ENCODE results near the gene INSR. TPM values are rescaled to one million over a fixed set of nuclear protein-coding genes. Genes with fewer than 3 reads are reported as not detected.
"Not testable (repeated sequence)": the region's sequence is repeated elsewhere in the genome, so short reads cannot be mapped to it uniquely, and the experiment has no call there.

The INSR gene
- total RNA-seq, 1 donor from 2014 or later = 71.9 TPM

DNA sequence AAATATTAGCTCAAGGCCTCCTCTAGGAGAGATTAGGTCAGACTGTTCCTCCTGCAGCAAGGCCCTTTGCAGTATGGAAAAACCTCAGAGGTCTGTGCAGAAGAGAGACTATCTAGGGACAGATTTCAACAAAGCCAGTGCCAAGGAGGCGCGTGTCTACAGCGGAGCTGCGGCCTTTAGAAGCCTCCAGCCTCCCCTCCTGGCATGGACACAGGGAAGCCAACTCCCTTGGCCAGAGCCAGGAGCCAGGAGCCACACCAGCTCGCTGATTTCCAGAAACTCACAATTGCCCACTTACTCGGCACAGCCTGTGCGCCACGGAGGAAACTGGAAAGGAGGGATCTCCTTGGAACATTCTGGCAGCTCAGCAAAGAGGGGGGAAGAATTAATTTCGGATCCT lies 63.4 kb downstream of the INSR start:
- peak; percentile 78 for DNase-seq
- peak; percentile 90 for ATAC-seq (ENCODE audit: poor library complexity)
- intact Hi-C loops (cut with DNase I) = no loop called here

DNA sequence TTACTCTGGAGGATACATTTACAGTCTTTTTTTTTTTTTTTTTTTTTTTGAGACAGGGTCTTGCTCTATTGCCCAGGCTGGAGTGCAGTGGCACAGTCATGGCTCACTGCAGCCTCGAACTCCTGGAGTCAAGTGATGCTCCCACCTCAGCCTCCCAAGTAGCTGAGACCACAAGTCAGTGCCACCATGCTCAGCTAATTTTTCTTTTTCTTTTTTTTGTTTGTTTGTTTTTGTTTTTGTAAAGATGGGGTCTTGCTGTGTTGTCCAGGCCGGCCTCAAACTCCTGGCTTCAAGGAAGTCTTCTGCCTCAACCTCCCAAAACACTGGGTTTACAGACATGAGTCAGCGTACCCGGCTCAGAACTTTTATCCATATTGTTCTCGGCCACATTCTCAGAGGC lies 64.5 kb downstream of the INSR start:
- intact Hi-C loops (cut with DNase I) = no loop called here
- DNase-seq (no peak), ATAC-seq (ENCODE audit: poor library complexity) (no peak)

DNA sequence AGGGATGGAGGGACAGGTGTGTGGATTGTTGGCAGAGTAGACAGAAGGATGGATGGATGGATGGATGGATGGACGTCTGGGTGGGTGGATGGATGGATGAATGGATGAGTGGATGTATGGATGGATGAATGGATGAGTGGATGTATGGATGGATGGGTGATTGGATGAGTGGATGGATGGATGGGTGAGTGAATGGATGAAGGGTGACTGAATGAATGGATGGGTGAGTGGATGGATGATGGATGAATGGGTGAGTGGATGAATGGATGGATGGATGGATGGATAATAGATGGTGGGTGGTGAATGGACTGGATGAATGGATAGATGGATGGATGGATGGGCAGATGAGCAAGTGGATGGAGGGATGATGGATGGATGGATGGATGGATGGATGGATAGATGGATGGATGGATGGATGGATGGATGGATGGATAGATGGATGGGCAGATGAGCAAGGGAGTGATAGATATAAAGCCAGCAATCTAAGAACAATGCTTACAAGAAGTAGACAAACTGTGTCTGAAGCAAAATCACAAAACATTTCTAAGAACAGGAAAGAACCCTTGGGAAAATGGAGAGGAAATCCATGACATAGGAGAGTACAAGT lies 65.2 kb downstream of the INSR start:
- no peak for ATAC-seq (ENCODE audit: poor library complexity)
- DNase-seq = no peak
- intact Hi-C loops (cut with DNase I) = no loop called here

DNA sequence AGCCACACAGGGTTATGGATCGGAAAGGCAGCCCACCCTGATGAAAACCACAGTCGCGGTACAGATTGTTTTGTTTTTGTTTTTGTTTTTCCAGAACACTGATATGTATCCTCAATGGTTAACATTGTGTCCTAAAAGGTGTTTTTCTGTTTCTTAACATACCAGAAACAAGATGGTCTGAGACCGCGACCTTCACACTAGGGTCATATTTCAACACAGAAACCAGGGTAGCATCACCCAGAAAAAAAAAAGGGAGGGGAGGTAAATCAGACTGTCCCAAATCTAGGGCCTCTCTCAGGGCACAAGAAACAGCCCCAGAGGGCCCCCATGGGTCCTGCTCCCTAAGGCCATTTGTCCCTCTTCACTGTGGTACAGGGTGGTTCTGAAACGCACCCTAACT lies 66.5 kb downstream of the INSR start:
- ATAC-seq (ENCODE audit: poor library complexity) = no peak
- DNase-seq = no peak
- intact Hi-C loops (cut with DNase I) = no loop called here

DNA sequence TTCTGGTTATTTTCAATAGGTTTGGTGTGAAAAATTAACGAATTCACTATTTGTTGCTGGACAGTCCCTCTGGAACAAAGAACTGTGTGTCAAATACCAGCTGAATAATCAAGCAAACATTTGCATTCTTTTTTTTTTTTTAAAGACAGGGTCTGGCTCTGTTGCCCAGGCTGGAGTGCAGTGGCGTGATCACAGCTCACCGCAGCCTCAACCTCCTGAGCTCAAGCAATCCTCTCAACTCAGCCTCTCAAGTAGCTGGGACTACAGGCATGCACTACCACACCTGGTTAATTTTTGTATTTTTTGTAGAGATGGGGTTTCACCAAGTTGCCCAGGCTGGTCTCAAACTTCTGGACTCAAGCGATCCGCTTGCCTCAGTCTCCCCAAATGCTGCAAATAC lies 67.1 kb downstream of the INSR start:
- ATAC-seq (ENCODE audit: poor library complexity); DNase-seq; intact Hi-C loops (cut with DNase I): not testable (repeated sequence)

DNA sequence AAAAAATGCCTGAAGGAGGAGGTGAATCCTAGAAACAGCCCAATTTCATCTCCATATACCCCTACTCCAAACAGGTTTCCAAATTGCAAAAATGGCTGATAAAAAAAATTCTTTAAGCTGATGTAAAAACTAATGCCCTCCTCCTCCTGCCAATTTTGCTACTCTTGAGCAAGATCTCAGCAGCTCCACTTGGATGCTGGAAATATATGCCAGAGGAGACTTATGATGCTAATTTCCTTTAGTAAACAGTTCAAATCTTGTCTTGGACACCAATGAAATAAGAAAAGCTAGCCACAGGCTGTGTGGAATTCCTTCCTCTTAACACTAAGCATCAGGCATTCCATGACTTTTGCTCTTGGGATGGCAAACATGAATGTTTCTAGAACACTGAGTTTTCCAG lies 67.5 kb downstream of the INSR start:
- DNase-seq = no peak
- intact Hi-C loops (cut with DNase I) = no loop called here
- ATAC-seq (ENCODE audit: poor library complexity) = no peak

DNA sequence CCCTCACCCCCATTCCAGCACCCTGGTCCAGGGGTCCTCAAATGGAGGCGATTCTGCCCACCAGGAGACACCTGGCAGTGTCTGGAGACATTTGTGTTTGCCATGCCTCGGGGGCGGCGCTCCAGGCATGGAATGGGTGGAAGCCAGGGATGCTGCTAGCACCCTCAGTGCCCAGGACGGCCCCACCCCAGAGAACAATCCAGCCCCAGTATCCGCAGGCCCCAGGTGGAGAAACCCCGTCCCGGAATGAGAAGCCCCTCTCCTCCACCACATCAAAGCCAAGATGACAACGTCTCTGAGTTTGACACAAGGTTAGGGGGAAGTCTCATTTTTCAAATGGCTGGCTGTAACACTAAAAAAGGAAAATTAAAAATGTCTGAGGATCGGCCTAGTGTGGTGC lies 68.5 kb downstream of the INSR start:
- ATAC-seq (ENCODE audit: poor library complexity) (no peak), DNase-seq (no peak)
- intact Hi-C loops (cut with DNase I) = no loop called here

DNA sequence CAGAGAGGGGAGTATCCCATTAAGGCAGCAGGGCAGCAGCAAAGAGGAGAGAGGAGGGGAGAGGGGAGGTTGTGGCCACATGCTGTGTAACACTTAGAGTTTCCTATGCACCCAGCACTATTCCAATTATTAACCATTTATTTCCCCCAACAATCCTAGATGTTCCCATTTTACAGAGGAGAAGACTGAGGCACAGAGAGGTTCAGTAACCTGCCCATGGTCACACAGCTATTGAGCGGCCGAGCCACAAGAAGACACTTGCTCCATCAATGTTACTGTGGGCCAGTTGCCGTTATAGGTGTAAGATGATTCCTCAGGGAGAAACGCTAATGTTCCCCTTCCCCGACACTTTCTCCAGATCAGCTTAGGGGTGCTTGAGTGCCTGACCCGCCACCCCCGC lies 69.2 kb downstream of the INSR start:
- DNase-seq (no peak), ATAC-seq (ENCODE audit: poor library complexity) (no peak)
- intact Hi-C loops (cut with DNase I) = no loop called here

DNA sequence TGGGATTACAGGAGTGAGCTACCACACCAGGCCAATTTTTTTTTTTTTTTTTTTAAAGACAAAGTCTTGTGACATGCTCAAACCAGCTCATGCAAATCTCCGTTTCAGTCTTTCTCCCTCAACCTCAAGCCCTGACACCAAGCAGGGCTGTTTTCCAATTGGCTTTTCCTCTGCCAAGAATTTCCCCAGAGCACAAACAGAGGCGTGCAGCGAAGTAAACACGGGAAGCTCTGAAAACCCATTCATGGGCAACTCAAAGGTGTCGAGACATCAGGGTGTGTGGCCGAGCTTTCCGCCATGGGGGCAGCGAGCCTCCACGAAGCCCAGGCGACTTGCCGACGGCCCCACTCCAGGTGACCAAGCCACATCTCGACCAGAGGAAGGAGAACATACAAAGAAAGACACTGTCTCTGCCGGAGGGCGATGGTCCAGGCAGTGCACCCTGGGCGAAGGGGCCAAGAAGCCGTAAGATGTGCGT lies 70.0 kb downstream of the INSR start:
- intact Hi-C loops (cut with DNase I) = no loop called here
- DNase-seq (no peak), ATAC-seq (ENCODE audit: poor library complexity) (peak; percentile 68)

DNA sequence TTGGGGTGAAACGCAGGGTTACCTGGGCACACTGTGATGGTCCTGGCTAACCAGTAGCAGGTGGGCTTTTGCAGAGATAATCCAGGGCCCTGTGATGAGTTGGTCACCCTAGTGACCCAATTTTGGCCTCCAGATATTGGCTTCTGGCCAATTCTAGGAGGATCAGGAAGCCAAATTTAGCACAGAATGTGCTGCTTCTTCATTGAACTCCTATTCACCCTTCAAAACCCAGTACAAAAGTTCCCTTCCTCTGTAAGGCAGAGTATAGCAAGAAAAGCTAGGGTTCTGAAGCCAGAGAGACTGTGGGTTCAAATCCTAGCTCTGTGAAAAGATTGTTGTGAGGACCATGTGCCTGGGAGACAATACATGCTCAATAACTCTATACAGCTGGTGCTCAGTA lies 70.8 kb downstream of the INSR start:
- DNase-seq (no peak), ATAC-seq (ENCODE audit: poor library complexity) (no peak)
- intact Hi-C loops (cut with DNase I) = no loop called here

DNA sequence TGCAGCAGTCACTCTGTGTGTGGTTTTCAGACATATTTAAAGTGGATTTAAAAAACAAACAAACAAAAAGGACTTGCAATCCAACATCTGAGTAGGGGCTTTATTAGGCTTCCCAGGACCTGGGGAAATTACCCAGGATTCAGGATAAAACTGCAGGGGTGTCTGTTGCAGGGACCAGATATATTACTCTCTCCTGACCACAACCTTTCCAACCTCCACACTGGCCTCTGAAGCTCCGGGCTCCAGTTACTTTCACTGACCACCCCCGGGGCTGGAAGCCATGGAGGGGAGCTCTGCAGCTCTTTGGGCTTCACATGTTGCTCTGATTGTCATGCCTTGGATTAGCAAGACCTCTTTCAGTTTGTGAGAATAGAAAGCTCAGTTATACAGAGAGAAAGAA lies 75.2 kb downstream of the INSR start:
- intact Hi-C loops (cut with DNase I) = no loop called here
- no peak for DNase-seq
- ATAC-seq (ENCODE audit: poor library complexity) = no peak

DNA sequence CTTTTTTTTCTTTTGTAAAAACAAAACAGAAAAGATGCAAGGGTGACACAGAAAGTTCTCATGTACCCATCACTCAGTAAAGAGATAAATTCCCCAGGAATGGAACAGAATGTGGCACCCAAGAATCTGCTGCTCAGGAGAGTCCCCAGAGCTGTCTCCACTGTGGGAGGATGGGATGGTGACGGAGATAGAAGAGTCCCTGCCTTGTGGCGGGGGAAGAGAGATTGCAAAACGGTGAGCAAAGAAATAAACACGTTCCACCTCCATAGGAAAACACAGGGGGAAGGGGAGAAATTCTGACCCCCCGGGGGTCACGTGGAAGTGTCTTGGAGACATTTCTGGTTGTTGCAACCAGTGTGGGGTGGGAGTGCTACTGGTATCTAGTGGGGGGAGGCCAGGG lies 76.4 kb downstream of the INSR start:
- ATAC-seq (ENCODE audit: poor library complexity) (no peak), DNase-seq (no peak)
- intact Hi-C loops (cut with DNase I) = no loop called here

DNA sequence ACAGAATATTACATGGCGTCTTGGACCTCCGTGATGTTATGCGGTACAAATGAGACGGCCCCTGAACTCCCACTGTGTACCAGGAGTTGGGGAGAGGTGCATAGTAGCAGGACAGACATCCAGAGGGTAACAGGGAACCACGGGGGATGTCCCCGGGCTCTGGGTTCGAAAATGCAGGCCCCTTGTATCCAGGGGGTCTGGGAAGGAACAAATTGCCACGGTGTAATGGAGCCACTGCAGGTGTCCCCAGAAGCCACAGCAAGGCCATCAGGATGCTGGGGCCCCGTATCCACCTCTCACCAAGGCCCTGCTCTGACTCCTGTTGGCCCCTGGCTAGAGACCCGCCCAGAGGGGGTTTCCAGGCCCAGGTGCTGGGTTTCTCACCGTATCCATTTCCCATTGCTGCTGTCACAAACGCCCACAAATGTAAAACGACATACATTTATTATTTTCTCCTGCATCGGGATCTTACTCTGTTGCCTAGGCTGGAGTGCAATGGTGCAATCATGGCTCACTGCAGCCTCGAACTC lies 77.8 kb downstream of the INSR start:
- intact Hi-C loops (cut with DNase I) = no loop called here
- ATAC-seq (ENCODE audit: poor library complexity) (no peak), DNase-seq (no peak)

DNA sequence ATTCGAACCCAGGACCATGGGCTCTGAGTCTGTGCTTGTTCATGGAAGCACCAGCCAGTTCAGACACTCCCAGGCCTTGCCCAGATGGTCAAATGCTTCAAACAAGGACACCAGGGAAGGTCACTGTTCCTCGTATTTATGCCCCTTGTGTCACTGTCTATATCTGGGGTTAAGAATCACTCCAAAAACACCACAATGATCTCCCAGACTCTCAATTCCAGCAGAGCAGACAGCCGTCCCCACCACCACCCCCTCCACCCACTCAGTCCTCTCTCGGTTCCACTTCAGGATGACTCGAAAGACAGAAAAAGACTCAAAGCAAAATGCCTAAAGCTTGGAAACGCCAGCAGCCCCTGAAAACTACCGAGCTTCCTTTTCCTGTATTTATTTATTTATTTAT lies 79.0 kb downstream of the INSR start:
- DNase-seq (no peak), ATAC-seq (ENCODE audit: poor library complexity) (no peak)
- intact Hi-C loops (cut with DNase I) = no loop called here

DNA sequence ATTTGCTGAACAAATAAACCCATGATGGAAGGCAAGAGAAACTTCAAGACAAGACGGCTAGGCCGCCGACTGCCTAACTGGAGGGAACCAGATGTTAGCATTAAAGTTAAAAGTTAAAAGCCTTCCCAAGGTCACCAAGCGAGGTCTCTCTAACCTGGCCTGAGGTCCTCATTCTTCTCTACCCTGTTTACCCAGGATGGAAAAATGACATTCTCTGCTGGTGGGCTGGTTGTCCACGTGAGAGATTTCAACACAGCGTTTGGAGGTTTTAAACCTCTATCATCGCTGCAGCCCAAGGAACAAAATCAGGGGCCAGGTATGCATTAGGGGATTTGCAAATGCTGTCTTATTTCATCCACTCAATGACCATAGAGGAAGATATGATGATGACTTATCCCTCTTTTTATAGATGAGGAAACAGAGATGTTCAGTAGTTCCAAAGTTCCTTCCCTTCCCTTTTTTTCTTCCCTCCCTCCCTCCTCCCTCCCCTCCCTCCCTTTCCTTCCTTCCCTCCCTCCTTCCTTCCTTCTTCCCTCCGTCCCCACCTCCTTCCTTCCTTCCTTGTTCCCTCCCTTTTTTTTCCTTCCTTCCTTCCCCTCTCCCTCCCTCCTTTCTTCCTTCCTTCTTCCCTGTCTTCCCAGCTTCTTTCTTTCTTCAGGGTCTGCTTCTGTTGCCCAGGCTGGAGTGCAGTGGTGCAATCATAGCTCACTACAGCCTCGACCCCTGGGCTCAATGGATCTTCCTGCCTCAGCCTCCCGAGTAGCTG lies 79.7 kb downstream of the INSR start:
- ATAC-seq (ENCODE audit: poor library complexity) (no peak), DNase-seq (no peak)
- intact Hi-C loops (cut with DNase I) = no loop called here

DNA sequence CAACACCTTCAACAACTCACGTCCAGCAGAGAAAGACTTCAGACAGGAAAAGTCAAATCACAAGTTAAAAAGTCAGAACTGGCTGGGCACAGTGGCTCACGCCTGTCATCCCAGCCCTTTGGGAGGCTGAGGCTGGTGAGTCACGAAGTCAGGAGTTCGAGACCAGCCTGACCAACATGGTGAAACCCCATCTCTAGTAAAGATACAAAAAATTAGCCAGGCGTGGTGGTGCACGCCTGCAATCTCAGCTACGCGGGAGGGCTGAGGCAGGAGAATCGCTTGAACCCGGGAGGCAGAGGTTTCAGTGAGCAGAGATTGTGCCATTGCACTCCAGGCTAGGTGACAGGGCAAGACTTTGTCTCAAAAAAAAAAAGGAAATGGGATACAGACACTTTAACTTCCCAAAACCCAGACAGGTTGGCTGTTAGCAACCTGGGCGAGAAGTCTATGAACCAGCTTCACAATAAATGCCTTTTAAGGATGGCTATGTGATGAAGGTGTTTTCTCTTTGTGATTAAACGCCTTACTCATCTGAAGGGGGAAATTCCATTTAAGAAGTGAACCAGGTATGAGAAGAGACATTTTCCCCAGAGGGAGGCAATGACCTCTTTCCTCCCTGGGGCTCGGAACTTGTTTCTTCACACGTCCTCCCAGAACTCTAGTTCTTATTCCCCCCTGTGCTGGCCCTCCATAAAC lies 80.4 kb downstream of the INSR start:
- DNase-seq (no peak), ATAC-seq (ENCODE audit: poor library complexity) (no peak)
- intact Hi-C loops (cut with DNase I) = no loop called here

DNA sequence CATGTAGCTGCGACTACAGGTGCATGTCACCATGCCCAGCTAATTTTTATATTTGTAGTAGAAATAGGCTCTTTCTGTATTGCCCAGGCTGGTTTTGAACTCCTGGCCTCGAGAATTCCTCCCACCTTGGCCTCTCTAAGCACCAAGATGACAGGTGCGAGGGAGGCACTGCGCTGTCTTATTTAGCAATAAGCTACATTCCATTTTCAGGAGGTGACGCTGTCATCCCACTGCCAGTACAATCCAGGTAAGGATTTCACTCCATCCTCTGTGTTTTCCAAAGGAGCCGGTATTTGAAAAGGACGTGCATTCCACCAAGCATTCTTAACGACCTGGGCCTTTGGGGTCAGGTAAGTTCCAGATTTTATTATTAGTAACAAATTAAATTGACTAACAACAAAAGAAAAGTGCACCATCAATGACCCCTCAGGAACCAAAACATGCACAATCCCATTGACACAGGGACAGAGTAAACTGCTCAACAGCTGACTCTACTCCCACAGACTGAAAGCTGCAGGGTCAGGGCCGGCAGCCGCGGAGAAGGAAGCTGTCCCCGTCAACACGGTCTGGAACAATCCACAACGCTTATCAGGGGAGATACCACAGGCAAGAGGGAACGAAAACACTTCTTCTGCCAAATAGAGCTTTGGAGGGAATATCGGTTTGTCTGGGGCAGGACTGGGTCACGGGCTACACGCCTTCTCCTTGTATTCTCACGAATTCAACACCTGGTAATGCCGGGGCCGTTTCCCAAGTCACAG lies 82.8 kb downstream of the INSR start:
- intact Hi-C loops (cut with DNase I) = no loop called here
- ATAC-seq (ENCODE audit: poor library complexity) = peak; percentile 92
- DNase-seq = peak; percentile 67

DNA sequence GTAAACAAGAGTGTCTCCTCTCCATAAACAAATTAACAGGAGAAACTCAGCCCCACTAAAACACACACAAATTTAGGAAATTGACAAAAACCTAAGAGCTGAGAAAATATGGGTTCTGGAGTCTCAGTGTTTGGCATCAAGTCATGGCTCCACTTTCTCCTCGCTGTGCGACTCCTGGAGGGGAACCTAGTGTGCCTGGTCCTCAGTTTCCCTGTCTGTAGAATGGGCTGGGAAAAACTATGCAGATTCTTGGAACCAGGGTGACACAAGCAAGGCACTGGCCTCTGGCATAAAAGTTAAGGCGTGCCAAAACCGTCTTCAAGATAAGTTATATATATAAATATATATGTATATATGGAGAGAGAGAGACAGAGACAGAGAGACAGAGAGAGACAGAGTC lies 83.9 kb downstream of the INSR start:
- intact Hi-C loops (cut with DNase I) = no loop called here
- no peak for ATAC-seq (ENCODE audit: poor library complexity)

More for the DNA sequence above, 83.9 kb downstream of the INSR start:
- no peak for DNase-seq
